Esophagus squamous epithelium (tissue), 4 donors: ENCODE results near the gene ADGRG7.

Source experiments
- POLR2A ChIP-seq, 4 donors: fragments of 450-650 bp; IDR thresholded peaks; one replicate each; pipeline ENCODE4 v1.6.1; 2017; ENCODE audit warnings: antibody characterized with exemption in 4 of 4, mild to moderate bottlenecking in 4 of 4, moderate library complexity in 3 of 4
- TF ChIP-seq, protein P1 (sequence below), 6 experiments: fragments of 450-650 bp in 4 of 6; fragments of 200-600 bp in 2 of 6; sonication (generic) in 2 of 6; IDR thresholded peaks; one replicate each; pipeline ENCODE4 v1.5.1; 2016 to 2019; ENCODE audit warnings: antibody characterized with exemption in 6 of 6, mild to moderate bottlenecking in 4 of 6, moderate library complexity in 4 of 6

DNA sequence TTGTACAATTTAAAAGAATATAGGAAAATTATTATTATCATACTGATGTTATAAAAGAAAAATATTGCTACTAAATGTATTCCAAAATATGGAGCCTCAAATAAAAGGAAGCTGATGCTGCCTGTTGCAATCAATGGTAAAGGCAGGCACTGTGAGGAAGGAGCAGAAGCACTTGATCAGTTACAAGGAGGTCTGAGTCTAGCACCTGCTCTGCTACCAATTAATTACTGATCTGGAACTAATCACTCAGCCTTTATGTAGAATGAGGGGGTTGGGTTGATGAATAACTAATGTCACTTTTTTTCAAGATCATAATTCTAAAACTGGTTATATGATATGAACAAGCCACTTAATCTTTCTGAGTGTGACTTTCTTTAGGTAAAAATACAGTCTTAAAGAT, 5.5 kb downstream of the ADGRG7 start:
- TF ChIP-seq, protein P1, sequence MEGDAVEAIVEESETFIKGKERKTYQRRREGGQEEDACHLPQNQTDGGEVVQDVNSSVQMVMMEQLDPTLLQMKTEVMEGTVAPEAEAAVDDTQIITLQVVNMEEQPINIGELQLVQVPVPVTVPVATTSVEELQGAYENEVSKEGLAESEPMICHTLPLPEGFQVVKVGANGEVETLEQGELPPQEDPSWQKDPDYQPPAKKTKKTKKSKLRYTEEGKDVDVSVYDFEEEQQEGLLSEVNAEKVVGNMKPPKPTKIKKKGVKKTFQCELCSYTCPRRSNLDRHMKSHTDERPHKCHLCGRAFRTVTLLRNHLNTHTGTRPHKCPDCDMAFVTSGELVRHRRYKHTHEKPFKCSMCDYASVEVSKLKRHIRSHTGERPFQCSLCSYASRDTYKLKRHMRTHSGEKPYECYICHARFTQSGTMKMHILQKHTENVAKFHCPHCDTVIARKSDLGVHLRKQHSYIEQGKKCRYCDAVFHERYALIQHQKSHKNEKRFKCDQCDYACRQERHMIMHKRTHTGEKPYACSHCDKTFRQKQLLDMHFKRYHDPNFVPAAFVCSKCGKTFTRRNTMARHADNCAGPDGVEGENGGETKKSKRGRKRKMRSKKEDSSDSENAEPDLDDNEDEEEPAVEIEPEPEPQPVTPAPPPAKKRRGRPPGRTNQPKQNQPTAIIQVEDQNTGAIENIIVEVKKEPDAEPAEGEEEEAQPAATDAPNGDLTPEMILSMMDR (IDR thresholded peaks at IDR 0.05), result no peak
- no peak for TF ChIP-seq POLR2A (IDR thresholded peaks at IDR 0.05)
